Endodermal cell (in vitro differentiated cells): Measurements from ENCODE around the gene INF2. TPM values are rescaled to one million over a fixed set of nuclear protein-coding genes. Genes with fewer than 3 reads are reported as not detected.

ENCODE experiments used
- DNase-seq: peaks from one replicate; pipeline ENCODE4 v3.0.0-alpha.2; 2017
- H3K27ac ChIP-seq: 2 replicates; pipeline ENCODE4 v1.5.1; 2013; ENCODE audit warnings: mild to moderate bottlenecking, low read depth, low read length, moderate library complexity
- H3K27me3 ChIP-seq: 2 replicates; pipeline ENCODE4 v1.6.1; 2013; ENCODE audit warnings: mild to moderate bottlenecking, low read length, moderate library complexity; ENCODE audit not compliant: insufficient read depth, control insufficient read depth, poor library complexity, severe bottlenecking
- H3K36me3 ChIP-seq: 2 replicates; pipeline ENCODE4 v1.7.0; 2013; ENCODE audit warnings: mild to moderate bottlenecking, low read length, moderate library complexity; ENCODE audit not compliant: control insufficient read depth, insufficient read depth
- H3K4me1 ChIP-seq: one replicate; pipeline ENCODE4 v1.7.0; 2013; ENCODE audit warnings: low read length; ENCODE audit not compliant: control insufficient read depth, insufficient read depth
- H3K4me3 ChIP-seq: 2 replicates; pipeline ENCODE4 v1.5.1; 2013; ENCODE audit warnings: mild to moderate bottlenecking, low read length, moderate library complexity
- H3K9ac ChIP-seq: 2 replicates; pipeline ENCODE4 v1.6.1; 2013; ENCODE audit warnings: mild to moderate bottlenecking, low read length, moderate library complexity; ENCODE audit not compliant: poor library complexity, severe bottlenecking; ENCODE audit errors: extremely low read depth
- H3K9me3 ChIP-seq: 2 replicates; pipeline ENCODE4 v1.6.1; 2013; ENCODE audit warnings: mild to moderate bottlenecking, low read length, moderate library complexity; ENCODE audit not compliant: control insufficient read depth
- H3K27ac Mint-ChIP-seq: 2 replicates; pipeline ENCODE4 v1.8.0; 2020; ENCODE audit warnings: mixed read lengths
- H3K27me3 Mint-ChIP-seq: 2 replicates; pipeline ENCODE4 v1.8.0; 2021; ENCODE audit warnings: mild to moderate bottlenecking, mixed read lengths; ENCODE audit not compliant: insufficient read depth
- H3K36me3 Mint-ChIP-seq: 2 replicates; pipeline ENCODE4 v1.8.0; 2020; ENCODE audit warnings: low read depth, mixed read lengths
- H3K4me1 Mint-ChIP-seq: 2 replicates; pipeline ENCODE4 v1.8.0; 2020; ENCODE audit warnings: mixed read lengths
- H3K4me3 Mint-ChIP-seq: 2 replicates; pipeline ENCODE4 v1.8.0; 2020; ENCODE audit warnings: mild to moderate bottlenecking, moderate library complexity, mixed read lengths
- H3K9me3 Mint-ChIP-seq: 2 replicates; pipeline ENCODE4 v1.8.0; 2020; ENCODE audit warnings: mild to moderate bottlenecking, mixed read lengths
- WGBS, 2 experiments: methylation state at CpG; one replicate each; pipeline versions ENCODE4 v1.1.5 to v1.1.7; 2013; ENCODE audit warnings: missing lambda C conversion rate in 2 of 2, mixed read lengths in 1 of 2; ENCODE audit not compliant: insufficient coverage in 1 of 2, insufficient read length in 1 of 2; 5-methylcytosine and 5-hydroxymethylcytosine counted together
- total RNA-seq, 2 donors: library from RNA; stranded (reverse); fragmentation: NEBNext Ultra II Directional in 1 of 2; extraction: Animal tissue kit (Norgen Biotek cat#: 25700) in 1 of 2; gene quantifications; 2 replicates in 1 of 2; 3 replicates in 1 of 2; pipeline ENCODE4 v1.2.1, GENCODE V29; 2021
- TF ChIP-seq, protein P1 (sequence below): fragments of 200-600 bp; sonication (generic); conservative IDR thresholded peaks from 2 replicates; pipeline ENCODE4 v1.5.0; 2021; ENCODE audit warnings: antibody characterized with exemption, mild to moderate bottlenecking

The INF2 gene
- total RNA-seq, 2 donors from 2014 or later = 99.7 to 114 TPM

GRCh38 chr14:104682107-104682593 lies 7.3 kb upstream of the INF2 start:
- Mint-ChIP-seq H3K4me1 (peaks cover 46% of the 10 kb centered on the region), H3K27ac (peak overlapping the region; percentile 97), H3K36me3 (no peaks in the 10 kb centered on the region), H3K27me3 (no peaks in the 10 kb centered on the region), H3K4me3 (peak overlapping the region; percentile 48), H3K9me3 (peaks cover 7% of the 10 kb centered on the region)
- Histone ChIP-seq H3K27me3 (no peaks in the 10 kb centered on the region), H3K9me3 (no peaks in the 10 kb centered on the region), H3K27ac (peak overlapping the region; percentile 58), H3K4me1 (peaks cover 20% of the 10 kb centered on the region), H3K4me3 (peak overlapping the region; percentile 71), H3K36me3 (no peaks in the 10 kb centered on the region), H3K9ac (peak overlapping the region; percentile 30)
- TF ChIP-seq, protein P1, sequence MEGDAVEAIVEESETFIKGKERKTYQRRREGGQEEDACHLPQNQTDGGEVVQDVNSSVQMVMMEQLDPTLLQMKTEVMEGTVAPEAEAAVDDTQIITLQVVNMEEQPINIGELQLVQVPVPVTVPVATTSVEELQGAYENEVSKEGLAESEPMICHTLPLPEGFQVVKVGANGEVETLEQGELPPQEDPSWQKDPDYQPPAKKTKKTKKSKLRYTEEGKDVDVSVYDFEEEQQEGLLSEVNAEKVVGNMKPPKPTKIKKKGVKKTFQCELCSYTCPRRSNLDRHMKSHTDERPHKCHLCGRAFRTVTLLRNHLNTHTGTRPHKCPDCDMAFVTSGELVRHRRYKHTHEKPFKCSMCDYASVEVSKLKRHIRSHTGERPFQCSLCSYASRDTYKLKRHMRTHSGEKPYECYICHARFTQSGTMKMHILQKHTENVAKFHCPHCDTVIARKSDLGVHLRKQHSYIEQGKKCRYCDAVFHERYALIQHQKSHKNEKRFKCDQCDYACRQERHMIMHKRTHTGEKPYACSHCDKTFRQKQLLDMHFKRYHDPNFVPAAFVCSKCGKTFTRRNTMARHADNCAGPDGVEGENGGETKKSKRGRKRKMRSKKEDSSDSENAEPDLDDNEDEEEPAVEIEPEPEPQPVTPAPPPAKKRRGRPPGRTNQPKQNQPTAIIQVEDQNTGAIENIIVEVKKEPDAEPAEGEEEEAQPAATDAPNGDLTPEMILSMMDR = peak; percentile 55
- peak; percentile 95 for DNase-seq
- 10 to 12% methylated on average over 6 to 12 of the region's 12 CpGs for WGBS, 2 experiments

- H3K9me3 ChIP-seq = no peaks in the 10 kb centered on the region
- Mint-ChIP-seq H3K4me1 (peaks cover 46% of the 10 kb centered on the region), H3K4me3 (no peak overlapping the region), H3K27ac (no peak overlapping the region), H3K36me3 (no peaks in the 10 kb centered on the region), H3K27me3 (no peaks in the 10 kb centered on the region), H3K9me3 (peaks cover 7% of the 10 kb centered on the region)
- H3K27me3 ChIP-seq = no peaks in the 10 kb centered on the region
- WGBS, 2 experiments = 87 to 88% methylated on average over 20 to 22 of the region's 22 CpGs
- H3K36me3 ChIP-seq = no peaks in the 10 kb centered on the region
- TF ChIP-seq, protein P1 = no peak
- H3K9ac ChIP-seq = no peak overlapping the region
- DNase-seq = no peak
- H3K4me1 ChIP-seq = peaks cover 18% of the 10 kb centered on the region
- H3K4me3 ChIP-seq = no peak overlapping the region
- H3K27ac ChIP-seq = no peak overlapping the region
These were observed 5.6 kb upstream of the INF2 start for GRCh38 chr14:104683653-104684448.

DNA sequence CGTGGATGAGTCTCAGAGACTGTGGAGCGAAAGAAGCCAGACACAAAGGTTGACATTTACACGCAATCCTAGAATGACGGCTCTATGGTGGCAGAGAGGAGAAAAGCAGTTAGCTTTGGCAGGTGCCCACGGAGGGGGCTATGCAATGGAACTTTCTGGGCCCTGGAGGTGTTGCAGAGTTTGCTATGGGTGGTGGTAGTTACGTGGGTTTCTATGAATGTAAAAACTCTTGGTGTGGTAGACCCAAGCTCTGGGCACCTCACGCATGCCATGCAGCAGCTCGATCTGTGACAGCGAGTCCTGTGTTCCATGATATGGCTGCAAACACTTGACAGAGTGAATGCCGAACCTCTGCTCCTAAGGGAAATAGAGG lies 5.0 kb upstream of the INF2 start:
- TF ChIP-seq, protein P1 = no peak
- H3K27ac ChIP-seq = no peak overlapping the region
- Mint-ChIP-seq H3K4me1 (peaks cover 46% of the 10 kb centered on the region), H3K27ac (no peak overlapping the region), H3K27me3 (no peaks in the 10 kb centered on the region), H3K9me3 (peaks cover 7% of the 10 kb centered on the region), H3K36me3 (no peaks in the 10 kb centered on the region), H3K4me3 (no peak overlapping the region)
- no peak for DNase-seq
- no peak overlapping the region for H3K4me3 ChIP-seq
- H3K27me3 ChIP-seq = no peaks in the 10 kb centered on the region
- 94 to 95% methylated on average over 8 to 10 of the region's 10 CpGs for WGBS, 2 experiments
- H3K4me1 ChIP-seq = peaks cover 17% of the 10 kb centered on the region
- H3K9ac ChIP-seq = no peak overlapping the region
- no peaks in the 10 kb centered on the region for H3K9me3 ChIP-seq
- H3K36me3 ChIP-seq = no peaks in the 10 kb centered on the region
